OCI-LY3 (cell line): ENCODE measurements around the gene POLN.

Experiments
- CTCF ChIP-seq: fragments of 200-600, 300-600 bp; sonication (generic); IDR thresholded peaks from 2 replicates; pipeline ENCODE4 v1.5.1; 2014; ENCODE audit warnings: antibody characterized with exemption, low read length, low read depth
- EZH2phosphoT487 ChIP-seq: fragments of 200-600 bp; shearing (Covaris generic); IDR thresholded peaks from 2 replicates; pipeline ENCODE4 v1.6.1; 2018; ENCODE audit warnings: antibody characterized with exemption, mixed run types, low read depth

- no peak for TF ChIP-seq CTCF
- no peak for TF ChIP-seq EZH2phosphoT487
Observed at GRCh38 chr4:2285613-2286381, 43.9 kb upstream of the POLN start.
